OCI-LY3 (cell line): ENCODE measurements around the gene RREB1.

Experiments used
- EZH2phosphoT487 ChIP-seq: fragments of 200-600 bp; shearing (Covaris generic); IDR thresholded peaks from 2 replicates; pipeline ENCODE4 v1.6.1; 2018; ENCODE audit warnings: antibody characterized with exemption, mixed run types, low read depth
- TF ChIP-seq, protein P1 (sequence below): fragments of 200-600, 300-600 bp; sonication (generic); IDR thresholded peaks from 2 replicates; pipeline ENCODE4 v1.5.1; 2014; ENCODE audit warnings: antibody characterized with exemption, low read length, low read depth

DNA sequence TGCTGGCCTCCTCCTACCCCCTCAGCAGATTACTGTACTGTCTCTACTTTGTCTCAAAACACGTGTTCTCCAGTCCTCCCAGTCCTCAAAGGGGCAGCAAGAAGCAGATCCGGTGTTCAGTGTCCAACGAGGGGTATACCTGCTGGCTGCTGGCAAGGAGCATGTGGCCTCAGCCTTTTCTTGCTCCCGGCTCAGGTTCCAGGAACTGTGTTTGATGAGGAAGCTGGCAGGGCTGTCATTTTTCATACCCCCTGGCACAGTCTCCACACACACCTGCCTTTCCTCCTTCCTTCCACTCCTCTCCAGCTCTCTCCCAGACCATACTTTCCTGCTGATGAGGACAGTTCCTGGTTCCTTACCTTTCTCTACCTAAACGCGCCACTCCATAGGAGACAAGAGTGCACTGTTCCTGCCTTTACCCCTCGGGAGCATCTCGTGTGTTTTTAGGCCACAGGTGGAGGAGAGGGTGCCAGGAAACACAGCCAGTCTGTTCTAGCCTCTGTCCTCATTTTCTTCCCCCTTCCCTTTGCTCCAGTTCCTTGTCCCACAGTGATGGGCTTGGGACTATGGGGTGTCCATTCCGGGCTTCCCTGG, 128.0 kb downstream of the RREB1 start:
- TF ChIP-seq, protein P1, sequence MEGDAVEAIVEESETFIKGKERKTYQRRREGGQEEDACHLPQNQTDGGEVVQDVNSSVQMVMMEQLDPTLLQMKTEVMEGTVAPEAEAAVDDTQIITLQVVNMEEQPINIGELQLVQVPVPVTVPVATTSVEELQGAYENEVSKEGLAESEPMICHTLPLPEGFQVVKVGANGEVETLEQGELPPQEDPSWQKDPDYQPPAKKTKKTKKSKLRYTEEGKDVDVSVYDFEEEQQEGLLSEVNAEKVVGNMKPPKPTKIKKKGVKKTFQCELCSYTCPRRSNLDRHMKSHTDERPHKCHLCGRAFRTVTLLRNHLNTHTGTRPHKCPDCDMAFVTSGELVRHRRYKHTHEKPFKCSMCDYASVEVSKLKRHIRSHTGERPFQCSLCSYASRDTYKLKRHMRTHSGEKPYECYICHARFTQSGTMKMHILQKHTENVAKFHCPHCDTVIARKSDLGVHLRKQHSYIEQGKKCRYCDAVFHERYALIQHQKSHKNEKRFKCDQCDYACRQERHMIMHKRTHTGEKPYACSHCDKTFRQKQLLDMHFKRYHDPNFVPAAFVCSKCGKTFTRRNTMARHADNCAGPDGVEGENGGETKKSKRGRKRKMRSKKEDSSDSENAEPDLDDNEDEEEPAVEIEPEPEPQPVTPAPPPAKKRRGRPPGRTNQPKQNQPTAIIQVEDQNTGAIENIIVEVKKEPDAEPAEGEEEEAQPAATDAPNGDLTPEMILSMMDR: no peak
- no peak for TF ChIP-seq EZH2phosphoT487
